PC-9 (cell line): ENCODE data around the gene DLEC1. TPM values are rescaled to one million over a fixed set of nuclear protein-coding genes. Genes with fewer than 3 reads are reported as not detected.

Source experiments
- BruUV-seq: library from RNA; stranded (reverse); fragments of 400-500 nt; replicated peaks from 2 replicates; lab custom pipeline; 2021; lab: Mats Ljungman, UMichigan
- CTCF ChIA-PET: fragments of 300-600 bp; sonication (Branson Sonifier 250); formaldehyde crosslinking; loops from one replicate; lab custom pipeline; 2022; ENCODE audit warnings: antibody characterized with exemption; lab: Charles Lee
- POLR2A ChIA-PET: fragments of 300-600 bp; sonication (Branson Sonifier 250); formaldehyde crosslinking; loops from one replicate; lab custom pipeline; 2022; ENCODE audit warnings: antibody characterized with exemption; ENCODE audit not compliant: unreplicated experiment; lab: Charles Lee
- DNase-seq, 2 experiments: peaks; one replicate each; pipeline versions ENCODE4 v3.0.0 to v3.0.0-alpha.2; 2015 to 2022; ENCODE audit warnings: mixed read lengths in 1 of 2
- H2AFZ ChIP-seq: fragments of 200-600 bp; sonication (generic); 2 replicates; pipeline ENCODE4 v1.8.1; 2017; ENCODE audit warnings: antibody characterized with exemption
- H3F3A ChIP-seq: fragments of 200-600 bp; sonication (generic); 2 replicates; pipeline ENCODE4 v1.8.1; 2017; ENCODE audit warnings: antibody characterized with exemption, mild to moderate bottlenecking, low read depth; ENCODE audit not compliant: insufficient read depth
- H3K27ac ChIP-seq: fragments of 200-600 bp; sonication (generic); 2 replicates; pipeline ENCODE4 v1.6.1; 2016; ENCODE audit warnings: mixed run types
- H3K27me3 ChIP-seq: fragments of 200-600 bp; sonication (generic); 2 replicates; pipeline ENCODE4 v1.6.1; 2016; ENCODE audit warnings: low read depth, mixed run types; ENCODE audit not compliant: insufficient read depth
- H3K36me3 ChIP-seq: fragments of 200-600 bp; sonication (generic); 2 replicates; pipeline ENCODE4 v1.6.1; 2016; ENCODE audit warnings: low read depth, mixed run types
- H3K4me1 ChIP-seq: fragments of 200-600 bp; sonication (generic); replicated peaks from 2 replicates; pipeline ENCODE4 v1.6.1; 2016; ENCODE audit warnings: mixed run types; ENCODE audit not compliant: insufficient read depth
- H3K4me2 ChIP-seq: fragments of 200-600 bp; sonication (generic); 2 replicates; pipeline ENCODE4 v1.6.1; 2017; ENCODE audit warnings: mixed run types
- H3K4me3 ChIP-seq: fragments of 200-600 bp; sonication (generic); 2 replicates; pipeline ENCODE4 v1.6.1; 2016; ENCODE audit warnings: mixed run types
- H3K79me2 ChIP-seq: fragments of 200-600 bp; sonication (generic); 2 replicates; pipeline ENCODE4 v1.6.1; 2017; ENCODE audit warnings: low read depth, mixed run types
- H3K9me2 ChIP-seq: fragments of 200-600 bp; sonication (generic); 2 replicates; pipeline ENCODE4 v1.8.1; 2017; ENCODE audit warnings: mild to moderate bottlenecking; ENCODE audit not compliant: insufficient read depth
- H3K9me3 ChIP-seq: fragments of 200-600 bp; sonication (generic); 2 replicates; pipeline ENCODE4 v1.8.1; 2016; ENCODE audit warnings: low read depth; ENCODE audit not compliant: insufficient read depth
- H4K20me1 ChIP-seq: fragments of 200-600 bp; sonication (generic); 2 replicates; pipeline ENCODE4 v1.8.1; 2017; ENCODE audit not compliant: insufficient read depth
- CTCF ChIP-seq: fragments of 200-600 bp; sonication (generic); conservative IDR thresholded peaks from 2 replicates; pipeline ENCODE4 v1.6.1; 2017; ENCODE audit warnings: mixed run types, antibody characterized with exemption, mild to moderate bottlenecking, moderate library complexity
- EZH2 ChIP-seq: fragments of 200-600 bp; sonication (generic); IDR thresholded peaks from 2 replicates; pipeline ENCODE4 v1.8.0; 2017; ENCODE audit warnings: antibody characterized with exemption, low read depth
- intact Hi-C: fragments of 100-400 bp; cut with micrococcal nuclease; formaldehyde crosslinking; loops from one replicate; pipeline ENCODE4 v1.10.0; 2022; ENCODE audit not compliant: unreplicated experiment
- total RNA-seq: library from RNA; stranded (reverse); gene quantifications from 2 replicates; pipeline ENCODE4 v1.2.3, GENCODE V29; 2021

The DLEC1 gene
- total RNA-seq, 1 experiment from 2014 or later, result 0.35 TPM

- TF ChIP-seq EZH2, result no peak
- no peaks in the 10 kb centered on the region for H3K36me3 ChIP-seq
- no peaks in the 10 kb centered on the region for H3F3A ChIP-seq
- no peaks in the 10 kb centered on the region for H3K9me2 ChIP-seq
- no peak overlapping the region for H3K4me2 ChIP-seq
- ChIA-PET POLR2A (interaction anchor here (0.6 kb wide), 1 partner anchor 26 kb away, joined by 3 read pairs; no protein-coding TSS in a partner anchor), CTCF (no interaction called here)
- H3K27ac ChIP-seq, result no peak overlapping the region
- intact Hi-C loops, result no loop called here
- H4K20me1 ChIP-seq, result no peaks in the 10 kb centered on the region
- H3K9me3 ChIP-seq, result peaks cover 4% of the 10 kb centered on the region; the same call in 1 of the 2 replicates
- no peaks in the 10 kb centered on the region for H3K27me3 ChIP-seq
- DNase-seq, result no peak
- H3K79me2 ChIP-seq, result no peaks in the 10 kb centered on the region
- H2AFZ ChIP-seq, result no peak overlapping the region
- no TSS peak for BruUV-seq
- H3K4me3 ChIP-seq, result no peak overlapping the region
- no peaks in the 10 kb centered on the region for H3K4me1 ChIP-seq
Measured at GRCh38 chr3:38107911-38108648, 69.1 kb downstream of the DLEC1 start.

- TF ChIP-seq CTCF (no peak), EZH2 (no peak)
- Histone ChIP-seq H2AFZ (no peak overlapping the region), H3K4me3 (no peak overlapping the region), H3K79me2 (no peaks in the 10 kb centered on the region), H3F3A (no peaks in the 10 kb centered on the region), H3K27ac (no peak overlapping the region), H4K20me1 (no peaks in the 10 kb centered on the region), H3K9me3 (peaks cover 4% of the 10 kb centered on the region; the same call in 1 of the 2 replicates), H3K4me2 (no peak overlapping the region), H3K9me2 (no peaks in the 10 kb centered on the region), H3K36me3 (no peaks in the 10 kb centered on the region), H3K4me1 (no peaks in the 10 kb centered on the region), H3K27me3 (no peaks in the 10 kb centered on the region)
- POLR2A ChIA-PET, result no interaction called here
- intact Hi-C loops, result no loop called here
- DNase-seq, result no peak
- no TSS peak for BruUV-seq
- CTCF ChIA-PET, result no interaction called here
Measured at GRCh38 chr3:38108649-38109579, 69.9 kb downstream of the DLEC1 start.

GRCh38 chr3:38109580-38110313 lies 70.7 kb downstream of the DLEC1 start:
- no peak overlapping the region for H2AFZ ChIP-seq
- H3K4me2 ChIP-seq, result no peak overlapping the region
- no TSS peak for BruUV-seq
- H3K9me2 ChIP-seq, result no peaks in the 10 kb centered on the region
- POLR2A ChIA-PET, result interaction anchor here (0.6 kb wide), 1 partner anchor 106 kb away, joined by 3 read pairs; no protein-coding TSS in a partner anchor
- H3K36me3 ChIP-seq, result no peaks in the 10 kb centered on the region
- no peaks in the 10 kb centered on the region for H3K4me1 ChIP-seq
- no peak for DNase-seq
- no peaks in the 10 kb centered on the region for H4K20me1 ChIP-seq
- CTCF ChIA-PET, result no interaction called here
- H3F3A ChIP-seq, result no peaks in the 10 kb centered on the region
- no peaks in the 10 kb centered on the region for H3K27me3 ChIP-seq
- no peaks in the 10 kb centered on the region for H3K79me2 ChIP-seq
- H3K9me3 ChIP-seq, result peaks cover 4% of the 10 kb centered on the region; the same call in 1 of the 2 replicates
- intact Hi-C loops, result no loop called here
- H3K27ac ChIP-seq, result no peak overlapping the region
- H3K4me3 ChIP-seq, result no peak overlapping the region
- TF ChIP-seq EZH2 (no peak), CTCF (no peak)
